ENCODE data around the gene PERM1.
A peak's percentile ranks its signal among the peaks of the same experiment; 100 is the strongest.

Gene PERM1

DNA sequence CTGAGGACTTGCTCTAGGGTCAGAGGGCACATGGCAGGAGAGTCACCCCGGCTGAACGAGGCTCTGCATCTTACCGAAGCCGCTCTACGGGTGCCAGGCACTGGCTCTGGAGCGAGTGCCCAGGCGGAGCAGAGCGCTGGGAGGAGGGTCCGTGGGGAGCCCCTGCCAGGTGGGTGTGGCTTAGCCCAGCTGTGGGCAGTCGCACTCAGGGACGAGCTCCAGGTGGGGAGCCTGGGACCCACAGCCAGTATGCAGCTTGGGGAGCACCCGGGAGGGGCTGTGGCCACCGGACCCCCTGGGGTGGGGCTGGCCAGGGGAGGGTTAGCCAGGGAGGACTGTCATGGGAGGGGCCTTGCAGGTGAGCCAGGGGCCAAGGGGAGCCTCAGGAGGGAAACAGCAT, 41.8 kb upstream of the PERM1 start:
- TF ChIP-seq CTCF (conservative IDR thresholded peaks at IDR 0.05) (no peak), ZFX (IDR thresholded peaks at IDR 0.05) (no peak)
- no peak overlapping the region for H3K27ac ChIP-seq

- TF ChIP-seq CTCF (conservative IDR thresholded peaks at IDR 0.05) (no peak), ZFX (IDR thresholded peaks at IDR 0.05) (no peak)
- H3K27ac ChIP-seq: no peak overlapping the region
These were observed 40.6 kb upstream of the PERM1 start for GRCh38 chr1:1022302-1023009.

DNA sequence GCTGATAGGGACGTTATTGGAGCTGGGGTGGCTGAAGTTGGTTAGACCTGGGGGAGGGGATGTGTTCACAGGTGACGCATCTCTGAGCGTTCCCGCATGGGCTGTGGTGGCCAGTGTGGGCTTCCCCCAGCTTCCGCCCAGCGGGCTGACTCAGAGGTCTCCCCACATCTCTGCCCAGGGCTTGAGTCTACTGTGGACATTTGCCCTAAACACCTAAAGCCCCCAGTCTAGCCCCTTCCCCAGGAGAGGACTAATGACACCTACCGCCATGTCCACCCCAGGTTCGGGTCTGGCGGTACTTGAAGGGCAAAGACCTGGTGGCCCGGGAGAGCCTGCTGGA, 40.0 kb upstream of the PERM1 start:
- no peak for TF ChIP-seq CTCF (conservative IDR thresholded peaks at IDR 0.05)
- no peak for TF ChIP-seq ZFX (IDR thresholded peaks at IDR 0.05)
- peak overlapping the region; percentile 89; the same call in 1 of the 2 replicates for H3K27ac ChIP-seq

DNA sequence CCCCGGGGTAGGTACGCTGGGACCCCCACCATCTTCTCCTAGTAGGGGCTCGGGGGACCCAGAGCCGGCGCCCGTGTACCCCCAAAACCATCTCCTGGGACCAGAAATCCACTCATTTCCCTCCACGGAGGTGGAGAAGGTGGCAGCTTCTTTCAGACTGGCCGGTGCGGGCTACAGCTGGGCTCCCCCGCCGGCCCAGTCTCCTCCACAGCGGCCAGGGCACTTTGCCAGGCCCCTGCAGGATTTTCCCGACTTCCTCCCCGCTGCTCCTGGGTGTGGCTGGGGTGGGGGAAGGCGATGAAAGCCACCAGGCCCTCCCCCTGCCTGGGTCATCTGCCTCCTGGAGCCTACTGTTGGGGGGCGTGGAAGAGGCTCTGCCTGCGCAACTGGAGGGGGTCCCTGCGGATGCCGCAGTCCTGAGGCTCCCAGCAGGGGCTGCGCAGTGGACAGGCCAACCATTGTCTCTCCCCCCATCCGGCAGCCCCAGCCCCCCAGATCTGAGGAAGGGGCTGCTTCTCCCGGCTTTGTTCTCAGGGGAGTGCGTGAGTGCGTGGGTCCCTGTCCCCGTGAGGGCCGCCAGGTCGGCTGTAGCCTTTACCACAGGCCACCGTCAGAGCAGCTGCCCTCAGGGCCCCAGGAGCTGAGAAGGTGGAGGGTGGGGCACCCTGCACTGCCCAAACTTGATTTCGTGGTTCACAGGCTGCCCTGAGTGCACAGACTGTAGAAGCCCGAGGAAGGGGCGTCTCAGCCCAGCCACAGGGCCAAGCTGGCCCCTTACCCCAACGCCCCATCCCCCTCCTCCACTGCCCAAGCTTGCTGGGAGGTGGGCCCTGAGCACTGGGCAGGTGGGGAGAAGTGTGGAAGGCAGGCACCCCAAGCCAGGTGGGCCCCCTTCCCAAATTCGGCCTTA, 39.4 kb upstream of the PERM1 start:
- TF ChIP-seq ZFX (IDR thresholded peaks at IDR 0.05): no peak
- H3K27ac ChIP-seq: peak overlapping the region; percentile 89

DNA sequence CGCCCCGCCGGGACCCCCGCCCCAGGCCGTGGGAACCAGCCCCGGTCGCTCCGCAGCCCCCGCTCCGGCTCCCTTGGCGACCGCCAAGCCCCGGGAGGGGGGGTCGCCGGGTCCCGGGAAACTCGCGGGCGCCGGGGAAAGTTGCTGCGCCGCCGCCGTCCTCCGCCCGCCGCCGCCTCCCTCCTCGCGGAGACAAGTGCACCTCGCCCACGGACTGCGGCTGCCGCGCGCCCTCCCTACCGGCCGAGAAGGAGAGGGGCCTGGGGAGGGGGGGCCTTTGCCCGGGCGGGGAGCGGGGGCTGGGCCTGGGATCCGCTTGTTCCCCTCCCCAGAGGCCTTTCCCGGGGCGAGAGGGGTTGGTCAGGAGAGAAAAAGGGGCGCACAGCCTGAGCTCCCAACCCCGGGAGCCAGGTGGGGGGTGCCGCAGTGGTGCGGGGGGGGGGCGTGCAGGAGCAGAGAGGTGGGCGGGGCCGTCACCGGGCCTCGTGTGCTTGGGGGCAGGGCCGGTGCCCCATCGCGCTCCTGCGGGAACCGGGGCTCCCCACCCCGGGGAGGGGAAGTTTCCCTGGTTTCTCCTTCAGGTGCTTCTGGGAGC, 38.6 kb upstream of the PERM1 start:
- TF ChIP-seq ZFX (IDR thresholded peaks at IDR 0.05) (peak; percentile 31; the same call in 1 of the 2 replicates), CTCF (conservative IDR thresholded peaks at IDR 0.05) (no peak)
- H3K27ac ChIP-seq: peak overlapping the region; percentile 89

DNA sequence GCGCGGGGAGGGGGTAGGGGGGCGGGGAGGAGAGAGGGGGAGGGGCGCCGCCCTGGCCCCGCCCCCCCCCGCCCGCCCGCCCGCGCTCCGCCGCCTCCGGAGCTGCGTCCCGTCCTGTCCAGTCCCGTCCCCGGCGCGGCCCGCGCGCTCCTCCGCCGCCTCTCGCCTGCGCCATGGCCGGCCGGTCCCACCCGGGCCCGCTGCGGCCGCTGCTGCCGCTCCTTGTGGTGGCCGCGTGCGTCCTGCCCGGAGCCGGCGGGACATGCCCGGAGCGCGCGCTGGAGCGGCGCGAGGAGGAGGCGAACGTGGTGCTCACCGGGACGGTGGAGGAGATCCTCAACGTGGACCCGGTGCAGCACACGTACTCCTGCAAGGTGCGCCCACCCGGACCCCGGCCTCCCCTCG, 38.1 kb upstream of the PERM1 start, which contains the start of gene AGRN:
Gene AGRN, plus strand, starts transcription at position 121 of the 405 bp plus-strand sequence. Its CDS starts 53 bp downstream, at position 174.
- H3K27ac ChIP-seq: peak within 1 kb of the TSS; percentile 89

More for the DNA sequence above, 38.1 kb upstream of the PERM1 start, which contains the start of gene AGRN:
- TF ChIP-seq ZFX (IDR thresholded peaks at IDR 0.05) (peak; percentile 30; the same call in 1 of the 2 replicates), CTCF (conservative IDR thresholded peaks at IDR 0.05) (no peak)
